GM10248 (cell line): ENCODE data around the gene MAN2B2.

Experiments
- CTCF ChIA-PET: fragments of 300-600 bp; sonication (Branson Sonifier 250); formaldehyde crosslinking; extraction: SDS; loops from one replicate; lab custom pipeline; 2021; ENCODE audit warnings: antibody characterized with exemption; lab: Yijun Ruan, JAX
- POLR2A ChIA-PET: fragments of 350-650 bp; sonication (Branson Sonifier 250); formaldehyde crosslinking; extraction: SDS; loops from one replicate; lab custom pipeline; 2020; ENCODE audit warnings: antibody characterized with exemption; lab: Yijun Ruan, JAX
- DNase-seq: peaks from one replicate; pipeline ENCODE4 v3.0.0; 2012; ENCODE audit errors: extremely low spot score
- TF ChIP-seq, protein P1 (sequence below): IDR thresholded peaks from 2 replicates; pipeline ENCODE4 v1.5.1; 2012; ENCODE audit warnings: mild to moderate bottlenecking, low read depth; ENCODE audit errors: extremely low read depth, missing control alignments, control extremely low read depth

Gene MAN2B2

DNA sequence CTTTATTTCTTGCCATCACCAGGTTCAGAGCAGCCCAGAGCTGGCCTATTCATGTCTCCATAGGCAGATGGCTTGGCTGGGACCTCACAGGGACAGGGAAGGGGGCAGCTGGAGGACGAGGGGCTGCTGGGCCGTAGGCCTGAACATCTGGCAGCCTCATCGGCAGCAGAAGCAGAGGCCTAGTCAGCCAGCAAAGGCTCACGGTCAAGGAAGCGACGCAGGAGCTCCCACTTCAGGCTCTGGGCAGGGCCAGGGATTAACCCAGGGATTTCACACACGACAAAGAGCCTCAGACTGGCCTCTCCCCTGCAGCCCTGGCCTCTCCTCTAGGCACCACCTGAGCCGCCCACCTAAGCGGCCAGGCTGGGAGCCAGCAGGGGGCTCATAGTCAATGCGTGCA is 46.0 kb upstream of the MAN2B2 start:
- TF ChIP-seq, protein P1, sequence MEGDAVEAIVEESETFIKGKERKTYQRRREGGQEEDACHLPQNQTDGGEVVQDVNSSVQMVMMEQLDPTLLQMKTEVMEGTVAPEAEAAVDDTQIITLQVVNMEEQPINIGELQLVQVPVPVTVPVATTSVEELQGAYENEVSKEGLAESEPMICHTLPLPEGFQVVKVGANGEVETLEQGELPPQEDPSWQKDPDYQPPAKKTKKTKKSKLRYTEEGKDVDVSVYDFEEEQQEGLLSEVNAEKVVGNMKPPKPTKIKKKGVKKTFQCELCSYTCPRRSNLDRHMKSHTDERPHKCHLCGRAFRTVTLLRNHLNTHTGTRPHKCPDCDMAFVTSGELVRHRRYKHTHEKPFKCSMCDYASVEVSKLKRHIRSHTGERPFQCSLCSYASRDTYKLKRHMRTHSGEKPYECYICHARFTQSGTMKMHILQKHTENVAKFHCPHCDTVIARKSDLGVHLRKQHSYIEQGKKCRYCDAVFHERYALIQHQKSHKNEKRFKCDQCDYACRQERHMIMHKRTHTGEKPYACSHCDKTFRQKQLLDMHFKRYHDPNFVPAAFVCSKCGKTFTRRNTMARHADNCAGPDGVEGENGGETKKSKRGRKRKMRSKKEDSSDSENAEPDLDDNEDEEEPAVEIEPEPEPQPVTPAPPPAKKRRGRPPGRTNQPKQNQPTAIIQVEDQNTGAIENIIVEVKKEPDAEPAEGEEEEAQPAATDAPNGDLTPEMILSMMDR = no peak
- CTCF ChIA-PET = interaction anchor here (2.6 kb wide), 1 partner anchor 17 kb away, joined by 7 read pairs; no protein-coding TSS in a partner anchor
- no peak for DNase-seq
- POLR2A ChIA-PET = no interaction called here

DNA sequence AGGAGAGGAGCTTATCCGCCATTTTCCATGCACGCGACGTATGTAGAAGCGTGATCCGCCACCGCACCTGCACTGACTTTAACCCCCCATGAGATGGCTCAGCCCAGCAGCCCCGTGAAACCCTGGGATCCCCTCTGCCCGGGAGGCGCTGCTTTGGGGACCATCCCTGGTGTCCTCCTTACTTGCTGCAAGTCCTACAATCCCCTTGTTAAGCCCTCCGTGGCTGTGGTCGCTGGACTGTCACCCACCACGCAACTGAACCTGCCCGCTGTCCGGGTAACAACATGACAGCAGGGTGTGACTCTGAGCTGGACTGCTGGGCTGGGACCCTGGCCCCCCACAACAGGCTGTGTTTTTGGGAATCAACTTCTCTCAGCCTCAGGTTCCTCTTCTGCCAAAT is 44.7 kb upstream of the MAN2B2 start:
- TF ChIP-seq, protein P1 = no peak
- POLR2A ChIA-PET = no interaction called here
- CTCF ChIA-PET = no interaction called here
- no peak for DNase-seq

DNA sequence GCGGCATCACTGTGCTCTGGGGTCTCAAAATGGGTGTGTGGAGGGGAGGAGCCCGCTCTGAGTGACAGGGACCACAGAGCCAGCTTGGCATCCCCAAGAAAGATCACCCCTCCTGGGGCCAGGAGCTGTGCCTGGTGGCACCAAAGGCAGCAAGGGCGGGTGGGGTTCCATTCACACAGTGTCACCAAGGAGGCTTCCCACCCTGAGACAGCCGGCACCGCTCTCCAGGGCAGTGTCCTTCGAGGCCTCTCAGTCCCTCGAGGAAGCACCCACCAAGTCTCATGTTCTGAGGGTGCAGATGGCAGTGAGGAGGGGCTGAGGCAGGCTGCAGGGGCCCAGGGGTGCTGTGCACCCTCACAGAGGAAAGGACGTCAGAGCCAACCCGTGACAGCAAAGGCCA is 44.0 kb upstream of the MAN2B2 start:
- CTCF ChIA-PET = no interaction called here
- POLR2A ChIA-PET = no interaction called here
- TF ChIP-seq, protein P1 = no peak
- DNase-seq = no peak

DNA sequence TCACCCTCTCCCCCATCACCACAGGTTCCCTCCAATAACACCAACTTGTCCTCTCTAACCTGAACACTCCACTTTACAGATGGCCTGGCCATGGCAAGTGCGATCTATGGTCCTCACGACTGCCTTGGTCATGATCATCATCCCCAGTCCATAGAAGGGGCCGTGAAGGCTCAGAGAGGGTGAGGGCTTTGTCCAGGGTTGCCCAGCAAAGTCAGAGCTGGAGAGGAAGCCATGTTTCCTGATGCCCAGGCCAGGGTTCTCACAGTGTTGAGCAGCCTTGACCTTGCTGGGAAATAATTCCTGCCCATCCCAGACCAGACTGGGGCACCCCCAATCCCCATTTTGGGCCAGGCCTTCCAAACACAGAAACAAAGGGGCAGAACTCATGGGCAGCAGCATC is 42.9 kb upstream of the MAN2B2 start:
- no peak for DNase-seq
- TF ChIP-seq, protein P1 = no peak
- ChIA-PET CTCF (no interaction called here), POLR2A (no interaction called here)

DNA sequence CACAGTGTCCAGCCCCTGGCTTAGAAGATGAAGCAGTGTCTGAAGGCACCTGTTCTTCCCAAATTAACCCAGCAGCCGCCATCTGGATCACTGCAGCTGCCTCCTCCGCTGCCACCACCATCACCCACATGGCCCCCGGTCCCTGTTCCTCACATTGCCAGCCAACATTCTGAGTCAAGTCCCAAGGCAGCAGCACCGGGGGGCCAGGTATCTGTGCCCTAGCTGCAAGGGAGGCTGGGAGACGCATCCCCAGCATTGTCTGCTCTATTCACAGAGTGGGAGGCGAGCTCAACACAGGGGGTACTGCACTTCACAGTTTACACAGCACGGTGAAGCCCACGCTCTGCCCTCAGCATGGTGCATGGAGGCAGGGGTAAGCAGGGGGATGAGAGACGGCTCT is 42.3 kb upstream of the MAN2B2 start:
- ChIA-PET CTCF (no interaction called here), POLR2A (no interaction called here)
- TF ChIP-seq, protein P1 = no peak
- DNase-seq = no peak

DNA sequence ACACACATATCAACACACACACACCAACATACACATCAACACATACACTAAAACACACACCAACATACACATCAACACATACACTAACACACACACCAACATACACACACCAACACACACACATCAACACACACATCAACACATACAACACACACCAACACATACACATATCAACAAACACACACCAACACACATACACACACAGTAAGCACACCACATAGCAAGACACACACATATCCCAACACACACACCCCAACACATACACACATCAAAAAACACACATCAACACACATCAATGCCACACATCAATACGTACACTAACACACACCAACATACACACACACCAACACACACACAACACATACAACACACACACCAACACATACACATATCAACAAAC is 40.9 kb upstream of the MAN2B2 start:
- TF ChIP-seq, protein P1 = no peak
- no peak for DNase-seq
- ChIA-PET POLR2A (no interaction called here), CTCF (no interaction called here)

DNA sequence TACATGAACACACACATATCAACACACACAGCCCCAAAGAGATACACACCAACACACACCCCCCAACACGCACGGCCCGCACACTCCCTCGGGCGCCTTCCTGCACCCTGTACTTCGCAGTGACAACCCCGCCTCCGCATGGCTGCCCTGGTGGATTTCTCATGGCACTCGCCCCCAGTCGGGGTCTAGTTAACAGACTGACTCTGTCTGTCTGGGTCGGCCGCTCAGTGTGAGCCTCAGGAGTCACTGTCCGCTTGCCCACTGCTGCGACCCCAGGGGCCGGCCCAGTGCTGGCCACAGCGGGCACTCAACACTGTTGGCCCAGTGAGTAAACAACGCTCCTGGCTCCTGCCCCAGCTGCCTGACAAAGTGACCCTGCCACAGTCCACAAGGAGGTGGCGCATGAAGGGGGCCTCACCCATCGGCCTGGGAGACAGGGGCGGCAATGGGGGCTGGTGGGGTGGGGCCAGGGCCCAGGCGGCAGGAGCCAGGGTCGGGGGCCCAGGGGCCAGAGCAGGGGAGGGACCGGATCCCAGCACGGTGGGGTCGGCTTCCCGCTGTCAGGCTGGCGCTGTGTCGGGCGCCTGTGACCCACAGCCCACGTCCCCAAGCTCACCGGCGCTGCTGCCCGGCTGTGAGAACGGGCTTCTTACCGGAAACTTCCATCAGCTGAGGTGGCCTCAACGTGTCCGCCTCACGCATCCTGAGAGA is 40.2 kb upstream of the MAN2B2 start:
- TF ChIP-seq, protein P1 = no peak
- ChIA-PET CTCF (no interaction called here), POLR2A (no interaction called here)
- no peak for DNase-seq
